ENCODE measurements around the gene CES1.
"Not testable (repeated sequence)": the region's sequence is repeated elsewhere in the genome, so short reads cannot be mapped to it uniquely, and the experiment has no call there.

Gene CES1
- 0 to 0.09 (median 0) reads per million in 4 experiments for total RNA-seq

DNA sequence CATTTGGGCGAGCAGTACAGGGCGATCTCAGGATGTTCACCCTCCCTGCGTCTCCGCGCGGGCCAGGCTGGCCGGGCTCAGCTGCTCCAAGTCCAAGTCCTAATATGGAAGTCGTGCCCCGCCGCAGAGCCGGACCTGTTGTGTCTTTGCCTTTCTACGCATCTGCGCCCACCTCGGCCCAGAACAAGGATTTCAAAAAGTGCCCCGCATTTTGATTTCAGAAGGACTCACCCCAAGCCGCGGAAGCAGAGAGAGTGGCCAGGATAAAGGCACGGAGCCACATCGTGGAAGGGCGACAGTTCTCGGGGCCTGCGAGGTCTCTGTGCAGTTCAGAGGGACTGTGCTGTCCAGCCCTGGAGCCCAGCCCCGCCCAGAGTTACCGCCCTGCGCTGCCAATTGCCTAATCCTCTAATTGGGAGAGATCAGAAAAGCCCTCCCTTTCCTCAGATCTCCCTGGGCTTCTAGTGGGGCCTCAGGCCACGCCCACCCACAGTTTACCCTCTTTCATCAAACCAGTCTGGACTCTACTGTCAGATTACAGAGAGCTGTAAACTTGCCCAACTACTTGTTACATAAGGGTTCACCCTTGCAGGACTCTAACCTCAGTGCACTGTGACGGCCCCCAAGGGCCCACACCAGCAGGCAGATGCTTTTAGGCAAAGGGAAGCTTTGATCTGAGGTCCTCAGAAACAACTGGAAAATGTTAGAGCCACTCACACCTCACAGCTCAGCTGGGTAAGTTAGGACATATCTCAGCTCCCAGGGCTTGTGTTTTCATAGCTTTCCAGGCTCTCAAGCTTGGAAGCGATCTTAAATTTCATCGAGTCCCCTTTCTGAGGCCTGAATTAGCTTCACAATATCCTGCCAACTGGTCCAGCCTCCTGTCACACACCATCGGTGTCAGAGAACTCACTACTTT lies at the start of gene CES1:
CES1 (minus strand) TSS at position 324 of the 919 bp plus-strand sequence; CDS start at position 283, 41 bp downstream.
- DNase-seq: no peak

DNA sequence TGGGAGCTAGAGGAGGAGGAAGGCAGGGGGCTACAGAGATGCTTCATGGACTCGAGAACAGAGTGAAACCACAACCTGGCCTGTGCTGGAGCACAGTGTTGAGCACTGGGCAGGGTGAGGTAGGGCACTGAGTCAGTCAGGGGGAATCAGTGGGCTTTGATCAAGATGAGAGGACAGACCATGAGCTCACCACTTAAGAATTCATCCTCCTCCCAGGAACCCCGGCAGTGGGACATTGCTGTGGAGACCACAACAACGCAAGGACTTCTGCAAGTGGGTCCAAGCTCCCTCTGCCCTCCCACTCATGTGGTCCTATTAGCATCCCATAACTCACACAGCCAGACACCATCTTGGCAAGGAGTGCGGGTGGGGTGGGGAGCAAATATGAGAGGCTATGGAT lies 44.0 kb upstream of the CES1 start:
- no peak for DNase-seq

DNA sequence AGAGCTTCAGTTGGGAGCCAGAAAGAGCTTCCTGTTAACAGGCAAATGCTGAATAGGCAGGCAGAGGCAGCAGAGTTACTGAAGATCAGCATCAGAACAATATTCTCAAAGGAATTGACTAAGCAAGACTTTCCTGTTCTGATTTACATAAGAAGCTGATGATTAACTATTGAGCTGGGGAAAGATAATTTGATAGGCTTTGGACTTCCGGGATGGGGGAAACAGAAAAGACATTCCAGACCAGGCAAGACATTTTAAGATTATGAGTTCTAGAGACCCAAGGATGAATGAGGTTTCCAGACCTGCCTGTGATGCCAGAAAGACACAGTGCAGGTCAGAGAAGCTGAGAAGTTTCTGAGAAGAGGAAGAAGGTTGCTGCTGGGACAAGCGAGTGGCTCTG lies 42.4 kb upstream of the CES1 start, which contains the start of gene CES5A:
CES5A (minus strand) TSS at position 101 of the 400 bp plus-strand sequence. CDS start 152 bp downstream, outside the sequence.
- no peak for DNase-seq

DNA sequence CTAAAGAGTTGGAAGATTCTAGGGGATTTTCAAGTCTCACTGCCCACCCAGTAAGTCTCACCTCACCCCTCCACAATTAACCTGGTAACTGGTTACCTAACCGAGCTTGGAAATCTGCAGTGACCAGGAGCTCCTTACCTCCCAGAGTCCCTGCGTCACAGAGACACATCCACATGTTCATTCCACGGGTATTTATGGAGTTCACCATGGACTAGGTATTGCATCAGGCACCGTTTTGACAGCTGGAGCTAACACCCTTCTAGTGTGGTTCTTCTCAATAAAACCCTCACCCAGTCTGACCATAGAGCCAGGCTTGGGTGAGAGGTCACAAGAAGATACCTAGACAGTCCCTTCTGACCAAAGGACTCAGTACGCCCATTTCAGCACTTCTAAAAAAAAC lies 40.2 kb upstream of the CES1 start:
- DNase-seq: no peak

DNA sequence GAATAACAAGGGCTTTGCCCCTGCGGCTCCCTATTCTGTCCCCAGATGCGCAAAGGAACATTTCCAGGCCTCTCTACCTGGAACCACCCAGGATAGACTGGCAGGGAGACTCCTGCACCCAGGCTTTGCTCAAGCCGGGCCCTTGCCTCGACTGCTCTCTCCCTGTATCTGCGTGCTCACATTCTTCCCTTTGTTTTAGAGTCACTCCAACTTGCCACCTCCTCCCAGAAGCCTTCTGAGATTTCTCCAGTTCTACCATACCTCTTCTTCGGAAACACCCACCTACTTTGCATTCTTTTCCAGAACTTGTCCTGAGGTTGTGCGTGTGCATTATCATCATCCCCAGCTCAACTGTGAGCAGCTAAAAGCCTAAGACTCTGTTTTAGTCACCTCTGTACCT lies 39.2 kb upstream of the CES1 start:
- DNase-seq: no peak

DNA sequence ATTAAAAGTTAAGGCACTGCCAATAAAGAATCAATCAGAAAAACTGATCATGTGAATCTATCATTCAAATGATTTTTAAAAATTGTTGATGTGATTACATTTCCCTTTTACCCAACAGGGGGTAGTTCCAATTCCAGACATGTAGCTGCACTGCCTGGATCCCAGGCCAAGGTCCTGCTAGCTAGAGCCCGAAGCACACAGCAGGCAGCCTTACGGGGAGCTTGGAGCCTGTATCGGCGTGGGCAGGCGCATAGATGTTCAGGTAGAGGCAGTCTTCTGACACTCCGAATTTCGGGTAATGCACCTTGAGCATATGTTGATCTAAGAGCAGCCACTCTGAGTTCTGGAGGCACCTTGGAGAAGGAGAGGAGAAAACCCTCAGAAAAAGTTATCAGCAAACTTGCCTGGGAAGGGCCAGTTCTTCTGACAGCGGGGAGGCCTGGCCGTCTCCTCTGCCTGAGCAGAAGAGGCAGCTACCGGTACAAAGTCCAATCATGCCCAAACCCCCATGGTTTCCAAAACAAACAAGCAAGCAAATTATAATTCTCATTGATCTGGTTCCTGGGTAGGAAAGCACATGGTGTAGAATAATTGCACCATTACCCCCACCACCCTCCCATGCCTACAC lies 38.6 kb upstream of the CES1 start:
- no peak for DNase-seq

- no peak for DNase-seq
Observed at GRCh38 chr16:55868980-55869379, 36.1 kb upstream of the CES1 start.

DNA sequence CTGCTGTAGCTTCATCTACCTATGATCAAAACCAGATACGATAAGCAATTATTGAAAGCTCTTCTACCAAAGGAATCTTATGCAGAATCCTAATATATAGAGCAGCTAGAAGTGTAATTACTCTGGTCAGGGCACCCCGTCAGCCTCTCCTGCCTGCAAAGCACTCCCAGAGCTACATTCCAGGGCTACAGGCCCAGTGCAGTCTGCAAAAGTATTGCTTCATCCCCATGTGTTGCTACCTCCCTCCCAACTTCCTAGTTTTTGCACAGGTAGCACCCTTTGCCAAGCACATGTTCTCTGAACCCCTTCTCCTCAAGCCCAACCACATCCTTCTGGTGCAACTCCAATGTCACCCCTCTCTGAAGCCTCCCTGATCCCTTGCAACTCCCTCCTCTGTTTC lies 35.2 kb upstream of the CES1 start:
- no peak for DNase-seq

DNA sequence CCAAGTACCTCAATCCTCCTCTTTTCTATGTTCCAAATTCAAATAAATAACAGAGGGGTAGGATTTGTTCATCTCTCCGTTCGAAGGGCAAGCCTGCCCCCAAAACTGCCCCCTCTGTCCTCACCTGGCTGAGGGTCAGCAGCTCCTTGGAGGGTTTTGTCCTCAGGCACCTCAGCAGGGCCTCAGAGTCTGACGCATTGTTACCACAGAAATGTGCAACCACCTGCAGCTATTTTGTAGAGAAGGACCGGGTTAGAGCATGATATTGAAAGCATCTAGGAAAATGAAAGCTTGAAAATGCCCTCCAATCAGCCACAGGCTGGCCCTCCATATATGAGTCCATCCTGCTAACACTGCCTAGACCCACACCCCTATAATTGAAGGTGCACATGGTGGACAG lies 28.4 kb upstream of the CES1 start:
- no peak for DNase-seq

DNA sequence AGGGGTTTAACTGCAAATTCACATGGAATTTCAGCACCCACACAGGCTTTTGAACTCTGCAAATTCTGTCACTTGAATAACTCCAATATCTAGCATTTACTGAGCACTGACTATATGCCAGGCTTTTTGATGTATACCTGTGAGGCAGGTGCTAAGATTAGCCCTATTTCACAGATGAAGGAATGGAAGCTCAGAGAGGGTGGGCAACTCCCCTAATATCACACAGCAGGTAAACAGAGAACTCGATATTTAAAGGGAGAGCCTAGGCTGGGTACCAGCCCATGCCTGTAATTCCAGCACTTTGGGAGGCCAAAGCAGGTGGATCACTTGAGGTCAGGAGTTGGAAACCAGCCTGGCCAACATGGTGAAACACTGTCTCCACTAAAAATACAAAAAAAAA lies 24.8 kb upstream of the CES1 start:
- DNase-seq: not testable (repeated sequence)

DNA sequence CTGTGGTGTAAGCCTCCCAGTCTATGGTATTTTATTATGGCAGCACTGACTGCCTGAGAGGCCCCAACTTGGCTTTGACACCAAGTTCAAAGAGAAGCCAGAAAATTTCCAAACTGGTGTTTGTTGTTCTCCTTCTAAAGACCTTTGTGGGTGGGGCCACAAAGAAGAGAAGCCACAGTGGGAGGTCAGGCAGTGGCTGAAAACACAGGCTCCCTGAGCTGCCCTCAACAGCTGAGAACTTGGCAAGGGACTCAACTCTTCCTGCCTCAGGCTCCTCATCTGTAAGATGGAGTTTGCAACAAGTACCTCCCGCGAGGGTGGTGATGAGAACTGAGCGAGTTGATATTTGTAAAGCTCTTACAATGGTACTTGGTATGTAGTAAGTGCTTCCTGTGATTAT lies 24.1 kb upstream of the CES1 start:
- DNase-seq: no peak

DNA sequence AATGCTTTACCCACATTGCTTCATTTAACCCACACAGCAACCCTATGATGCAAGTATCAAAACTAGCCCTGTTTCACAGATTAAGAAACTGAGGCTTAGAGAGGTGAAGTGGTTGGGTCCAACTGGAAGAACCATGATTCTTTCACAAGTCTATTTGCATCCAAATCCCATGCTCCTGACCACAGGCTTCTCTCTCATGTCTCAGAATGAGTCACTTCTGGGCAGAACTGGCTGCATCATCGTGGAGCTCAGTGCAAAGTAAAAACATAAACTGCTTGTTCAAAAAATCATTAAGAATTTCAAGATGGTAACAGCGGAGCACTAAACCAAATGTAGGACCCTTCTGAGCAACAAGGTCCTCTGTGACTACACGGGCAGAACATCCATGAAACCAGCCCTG lies 20.2 kb upstream of the CES1 start:
- DNase-seq: no peak

DNA sequence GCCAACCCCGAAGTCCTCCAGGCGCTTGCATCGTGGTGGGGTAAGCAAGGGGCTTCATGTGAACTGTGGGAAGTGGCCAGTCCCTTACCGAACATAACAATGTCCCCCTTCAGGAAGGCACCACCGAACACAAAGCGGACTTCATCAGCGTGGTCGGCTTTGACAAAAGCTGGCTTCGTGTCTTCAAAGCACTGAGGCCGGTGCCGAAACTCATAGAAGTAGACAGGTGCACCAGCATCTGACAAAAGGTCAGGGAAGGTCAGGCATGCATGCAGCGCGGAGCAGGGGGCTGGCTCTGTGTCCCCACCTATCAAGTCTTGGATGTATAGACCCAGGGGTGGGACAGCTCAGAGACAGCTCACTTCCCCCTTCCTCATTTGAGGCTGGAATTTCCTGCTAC lies 16.6 kb upstream of the CES1 start:
- DNase-seq: no peak

- no peak for DNase-seq
Observed at GRCh38 chr16:55846598-55847346, 13.9 kb upstream of the CES1 start.

DNA sequence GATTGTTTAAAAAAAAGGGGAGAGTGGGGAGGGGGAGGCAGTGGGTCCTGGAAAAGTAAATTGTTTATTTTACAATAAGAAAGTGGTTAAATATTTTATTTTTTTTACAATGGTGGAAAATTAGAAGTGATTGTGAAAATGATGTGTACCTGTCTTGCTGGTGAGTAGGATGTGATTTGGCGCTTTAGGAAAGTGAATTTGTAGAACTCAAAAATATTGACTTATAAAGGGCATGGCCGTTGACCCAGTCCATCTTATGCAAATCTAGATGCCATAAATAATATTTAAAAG lies 10.2 kb upstream of the CES1 start:
- no peak for DNase-seq

GRCh38 chr16:55842369-55843104 lies 9.6 kb upstream of the CES1 start:
- no peak for DNase-seq

GRCh38 chr16:55839115-55839514 lies 6.2 kb upstream of the CES1 start:
- no peak for DNase-seq

DNA sequence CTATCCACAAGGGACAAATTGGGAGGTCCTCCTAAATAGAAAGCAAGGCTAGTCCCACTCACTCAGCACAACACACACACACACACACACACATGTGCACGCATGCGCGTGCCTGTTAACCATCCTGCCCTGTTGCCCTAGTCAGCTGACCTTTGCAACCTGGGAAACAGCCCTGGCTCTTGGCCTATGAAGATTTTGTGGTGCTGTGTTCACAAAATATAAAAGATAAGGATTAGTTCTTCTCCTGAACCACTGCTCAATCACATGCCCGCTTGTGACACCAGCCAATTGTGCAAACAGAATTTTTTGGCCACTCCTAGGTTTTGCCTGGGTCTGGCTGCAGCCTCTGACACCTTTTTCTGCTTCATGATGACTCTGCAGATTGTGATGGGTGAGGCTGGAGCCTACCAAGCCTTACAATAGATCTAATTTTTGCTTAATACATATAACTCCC lies 3.3 kb upstream of the CES1 start:
- no peak for DNase-seq

DNA sequence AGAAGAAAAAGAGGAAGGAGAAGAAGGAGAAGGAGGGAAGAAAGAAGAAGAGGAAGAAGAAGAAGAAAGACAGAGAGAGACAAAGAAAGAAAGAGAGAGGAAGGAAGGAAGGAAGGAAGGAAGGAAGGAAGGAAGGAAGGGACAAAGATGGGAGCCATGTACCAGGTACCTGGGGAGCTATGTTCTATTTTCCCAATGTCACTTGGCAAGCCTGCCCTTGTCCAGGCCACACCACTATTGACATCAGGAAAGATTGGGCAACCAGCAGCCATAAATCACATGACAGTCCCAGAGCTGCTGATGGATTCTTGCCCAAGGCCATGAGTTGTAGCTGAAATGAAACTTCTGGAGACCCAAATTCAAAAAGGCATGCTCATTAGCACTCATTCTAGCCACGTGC lies 2.7 kb upstream of the CES1 start:
- no peak for DNase-seq

DNA sequence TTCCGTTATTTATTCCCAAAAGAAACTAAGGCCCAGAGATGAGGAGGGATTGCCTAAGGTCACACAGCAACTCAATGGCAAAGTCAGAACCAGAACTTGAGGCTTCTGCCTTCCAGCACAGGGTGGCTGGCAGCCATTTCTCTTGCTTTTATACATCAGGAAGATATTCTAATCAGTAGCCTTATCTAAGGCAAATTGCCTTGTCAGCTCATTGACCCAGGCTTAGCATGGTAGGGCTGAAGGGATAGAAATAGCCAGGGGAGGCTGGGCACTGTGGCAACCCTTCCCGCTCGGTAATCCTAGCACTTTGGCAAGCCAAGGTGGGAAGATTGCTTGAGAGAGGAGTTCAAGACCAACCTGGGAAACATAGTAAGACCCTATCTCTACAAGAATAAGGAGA lies 2.3 kb upstream of the CES1 start:
- DNase-seq: not testable (repeated sequence)

DNA sequence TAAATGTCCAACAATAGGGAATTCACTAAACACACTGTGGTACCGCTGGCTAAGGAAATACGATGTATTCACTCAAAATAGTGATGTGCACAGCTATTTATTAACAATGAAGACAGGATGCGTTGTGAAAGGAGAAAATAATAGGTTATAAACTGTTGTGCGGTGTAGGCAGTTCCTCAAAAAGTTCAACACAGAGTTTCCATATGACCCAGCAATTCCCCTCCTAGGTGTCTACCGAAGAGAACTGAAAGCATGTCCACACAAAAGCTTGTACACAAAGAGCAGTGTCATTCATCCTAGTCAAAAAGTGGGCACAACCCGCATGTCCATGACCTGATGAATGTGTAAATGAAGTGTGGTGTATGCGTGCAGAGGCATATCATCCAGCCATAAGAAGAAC lies 1.2 kb upstream of the CES1 start:
- no peak for DNase-seq

DNA sequence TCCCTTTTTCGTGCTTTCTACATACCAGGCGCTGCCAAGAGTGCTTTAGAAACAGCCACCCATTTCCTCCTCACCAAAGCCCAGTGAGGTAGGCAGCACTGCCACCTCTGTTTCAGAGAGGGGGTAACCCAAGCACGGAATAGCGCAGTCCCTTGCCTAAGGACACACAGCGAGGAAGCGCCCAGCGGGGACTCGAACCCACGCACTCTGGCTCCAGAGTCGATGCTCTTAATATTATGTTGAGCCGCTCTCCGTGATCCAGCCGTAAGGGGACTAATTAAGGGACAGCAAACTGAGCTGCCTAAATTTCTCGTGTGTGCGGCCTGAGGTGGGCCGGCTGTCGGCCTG lies 497 bp downstream of the CES1 start:
- no peak for DNase-seq

Measured in effector CD8-positive, alpha-beta T cell (primary cell).